ENCODE measurements around the gene G6PC1. TPM values are rescaled to one million over a fixed set of nuclear protein-coding genes. Genes with fewer than 3 reads are reported as not detected.
"Not testable (repeated sequence)": the region's sequence is repeated elsewhere in the genome, so short reads cannot be mapped to it uniquely, and the experiment has no call there.

Gene G6PC1
- total RNA-seq, 1 donor from 2014 or later = not detected

- peak; percentile 10 for ATAC-seq
Measured at GRCh38 chr17:42873932-42874695, 26.5 kb upstream of the G6PC1 start.

DNA sequence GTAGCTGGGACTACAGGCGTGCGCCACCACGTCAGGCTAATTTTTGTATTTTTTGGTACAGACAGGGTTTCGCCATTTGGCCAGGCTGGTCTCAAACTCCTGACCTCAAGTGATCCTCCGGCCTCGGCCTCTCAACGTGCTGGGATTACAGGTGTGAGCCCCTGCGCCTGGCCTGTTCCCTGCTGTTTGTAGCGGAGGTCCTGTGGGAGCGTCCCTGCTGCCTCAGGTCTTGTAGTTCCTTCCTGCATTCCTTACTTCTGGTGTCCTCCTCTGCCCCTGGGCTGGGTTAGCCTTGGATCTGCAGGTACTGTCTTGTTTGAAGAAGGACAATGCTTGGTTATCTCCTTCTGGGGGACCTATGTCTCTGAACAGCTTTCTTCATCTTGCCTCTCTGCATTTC lies 23.6 kb upstream of the G6PC1 start:
- ATAC-seq = no peak

- no peak for ATAC-seq
Measured at GRCh38 chr17:42878123-42878880, 22.3 kb upstream of the G6PC1 start.

- ATAC-seq = no peak
Measured at GRCh38 chr17:42878924-42879595, 21.5 kb upstream of the G6PC1 start.

DNA sequence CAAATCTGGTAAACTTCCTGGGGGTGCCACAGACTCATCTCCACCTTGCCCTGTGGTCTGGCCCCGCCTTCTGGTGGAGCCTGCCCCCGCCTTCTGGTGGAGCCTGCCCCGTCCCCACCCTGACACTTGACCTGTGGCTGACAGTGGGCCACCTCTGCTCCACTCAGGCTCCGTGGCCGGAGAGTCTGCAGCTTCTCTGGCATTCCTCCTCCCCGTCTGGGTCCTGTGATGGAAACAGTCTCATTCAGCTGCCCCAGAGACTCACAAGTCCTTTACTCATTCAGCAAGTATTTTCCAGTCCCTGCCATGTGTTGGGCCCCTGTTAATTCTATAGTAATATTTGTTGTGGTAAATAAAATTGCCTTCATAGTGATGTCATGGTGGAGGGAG lies 21.0 kb upstream of the G6PC1 start:
- ATAC-seq = no peak

DNA sequence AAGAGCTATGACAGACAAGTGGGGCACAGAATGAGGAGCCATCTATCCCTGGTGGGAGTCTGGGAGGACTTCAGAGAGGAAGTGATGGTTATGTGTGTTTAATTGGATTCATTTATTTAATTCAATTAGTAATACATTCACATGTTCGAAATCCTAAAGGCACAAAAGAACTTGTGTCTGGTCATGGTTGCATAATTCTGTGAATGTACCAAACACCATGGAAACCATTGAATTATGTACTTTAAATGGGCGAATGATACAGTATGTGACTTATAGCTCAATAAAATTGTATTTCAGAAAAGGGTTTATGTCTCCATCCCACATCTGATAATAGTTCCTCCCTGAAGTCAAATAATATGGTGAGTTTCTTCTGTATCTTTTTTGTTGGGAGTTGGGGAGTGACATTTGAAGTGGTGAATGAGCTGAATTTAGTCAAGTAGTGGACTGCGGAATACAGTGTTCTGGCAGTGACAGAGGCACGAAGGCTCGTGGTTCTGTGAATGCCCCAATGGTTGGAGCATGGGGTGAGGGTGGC lies 19.8 kb upstream of the G6PC1 start:
- ATAC-seq = no peak

GRCh38 chr17:42881706-42882105 lies 18.9 kb upstream of the G6PC1 start:
- not testable (repeated sequence) for ATAC-seq

DNA sequence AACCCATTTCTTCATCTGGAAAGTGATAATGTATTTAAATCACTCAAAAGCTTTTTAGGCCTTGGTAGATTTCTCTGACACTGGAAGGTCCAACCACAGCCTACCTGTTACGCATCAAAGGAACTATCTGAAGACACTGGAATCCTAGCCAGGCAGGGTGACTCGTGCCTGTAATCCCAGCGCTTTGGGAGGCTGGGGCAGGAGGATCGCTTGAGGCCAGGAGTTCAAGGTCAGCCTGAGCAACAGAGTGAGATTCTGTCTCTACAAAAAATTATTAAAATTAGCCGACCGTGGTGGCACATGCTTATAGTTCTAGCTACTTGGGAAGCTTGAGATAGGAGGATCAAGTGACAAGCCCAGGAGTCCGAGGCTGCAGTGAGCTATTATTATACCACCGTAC lies 18.4 kb upstream of the G6PC1 start:
- no peak for ATAC-seq

- ATAC-seq = no peak
Measured at GRCh38 chr17:42883802-42884558, 16.6 kb upstream of the G6PC1 start.

GRCh38 chr17:42885806-42886205 lies 14.8 kb upstream of the G6PC1 start:
- not testable (repeated sequence) for ATAC-seq

- ATAC-seq = no peak
Measured at GRCh38 chr17:42886283-42887176, 14.1 kb upstream of the G6PC1 start.

DNA sequence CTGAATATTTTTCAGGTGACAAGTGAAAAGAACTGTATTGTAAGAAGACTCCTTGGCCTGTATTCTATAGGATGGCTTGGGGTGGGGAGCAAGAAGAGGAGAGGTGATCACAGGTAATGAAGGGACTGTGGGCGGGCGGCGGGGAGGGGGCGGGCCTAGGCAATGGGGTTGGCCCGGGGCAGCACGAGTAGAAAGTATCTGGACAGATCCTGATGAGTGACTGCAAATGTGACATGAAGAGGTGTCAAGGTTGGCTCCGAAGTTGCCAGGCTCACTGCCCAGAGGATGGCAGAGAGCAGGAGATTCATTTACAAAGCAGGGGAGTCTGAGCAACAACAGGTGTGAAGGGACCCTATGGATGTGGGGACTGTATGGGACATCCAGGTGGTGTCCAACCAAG lies 10.8 kb upstream of the G6PC1 start:
- ATAC-seq = no peak

- no peak for ATAC-seq
Measured at GRCh38 chr17:42891539-42892152, 9.0 kb upstream of the G6PC1 start.

GRCh38 chr17:42893359-42893758 lies 7.2 kb upstream of the G6PC1 start:
- no peak for ATAC-seq

DNA sequence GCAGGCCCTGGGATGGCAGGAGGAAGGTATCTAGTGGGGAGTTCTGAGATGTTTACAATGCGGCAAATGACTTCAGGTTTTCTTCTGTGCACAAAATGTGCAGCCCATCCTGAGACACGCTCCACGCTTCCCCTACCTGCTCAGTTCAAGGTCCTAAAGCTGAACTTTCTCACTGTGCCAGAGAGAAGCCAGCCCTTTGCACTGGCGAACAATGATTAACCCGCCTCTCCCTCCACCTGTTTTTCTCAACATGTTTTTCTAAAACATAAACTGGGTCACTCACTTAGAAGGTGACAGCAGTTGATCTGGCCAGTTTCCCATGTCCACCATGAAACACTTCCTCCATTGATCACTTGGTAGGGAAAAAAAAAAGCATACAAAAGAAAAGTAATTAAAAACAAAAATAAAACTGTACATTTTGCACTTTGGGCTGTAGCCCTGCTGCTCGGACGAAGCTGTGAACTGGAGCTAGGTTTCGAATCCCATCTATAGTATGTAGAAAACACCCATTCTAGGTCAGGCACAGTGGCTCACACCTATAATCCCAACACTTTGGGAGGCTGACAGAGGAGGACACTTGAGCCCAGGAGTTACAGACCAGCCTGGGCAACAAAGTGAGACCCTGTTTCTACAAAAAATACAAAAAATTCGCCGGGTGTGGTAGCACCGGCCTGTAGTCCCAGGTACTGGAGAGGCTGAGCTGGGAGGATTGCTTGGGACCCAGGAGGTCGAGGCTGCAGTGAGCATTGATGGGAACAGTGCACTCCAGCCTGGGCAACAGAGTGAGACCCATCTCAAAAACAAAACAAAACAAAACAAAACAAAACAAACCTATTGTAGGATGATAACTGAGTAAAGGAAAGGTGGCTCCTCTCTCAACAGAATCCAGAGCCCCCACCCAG lies 6.1 kb upstream of the G6PC1 start:
- no peak for ATAC-seq

DNA sequence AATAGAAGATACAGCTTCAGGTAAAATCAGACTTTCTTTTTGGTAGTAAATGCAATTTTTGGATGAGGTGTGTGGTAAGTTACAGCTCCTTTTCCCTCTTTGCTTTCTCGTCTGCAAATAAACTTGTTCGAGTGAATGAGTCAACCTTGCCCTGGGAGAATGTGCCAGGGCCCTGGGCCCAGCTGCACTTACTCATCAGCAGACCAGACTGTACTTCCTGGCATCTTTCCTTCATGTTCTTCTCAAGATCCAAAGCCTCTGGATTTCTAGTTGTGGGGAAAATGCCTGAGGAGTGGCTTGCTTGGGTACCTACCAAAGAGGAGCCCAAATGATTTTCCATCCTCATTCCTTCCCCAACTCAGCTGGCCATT lies 5.4 kb upstream of the G6PC1 start:
- peak; percentile 80 for ATAC-seq

GRCh38 chr17:42898147-42898811 lies 2.3 kb upstream of the G6PC1 start:
- no peak for ATAC-seq

DNA sequence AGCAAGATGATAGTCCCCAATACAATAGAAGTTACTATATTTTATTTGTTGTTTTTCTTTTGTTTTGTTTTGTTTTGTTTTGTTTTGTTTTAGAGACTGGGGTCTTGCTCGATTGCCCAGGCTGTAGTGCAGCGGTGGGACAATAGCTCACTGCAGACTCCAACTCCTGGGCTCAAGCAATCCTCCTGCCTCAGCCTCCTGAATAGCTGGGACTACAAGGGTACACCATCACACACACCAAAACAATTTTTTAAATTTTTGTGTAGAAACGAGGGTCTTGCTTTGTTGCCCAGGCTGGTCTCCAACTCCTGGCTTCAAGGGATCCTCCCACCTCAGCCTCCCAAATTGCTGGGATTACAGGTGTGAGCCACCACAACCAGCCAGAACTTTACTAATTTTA lies 618 bp upstream of the G6PC1 start:
- ATAC-seq = not testable (repeated sequence)

GRCh38 chr17:42901535-42902229 lies 1.1 kb downstream of the G6PC1 start:
- no peak for ATAC-seq

Measured in esophagus mucosa (tissue), 1 donor.